Peyer's patch (tissue), 4 donors: ENCODE measurements around the gene PLA2G6. TPM values are rescaled to one million over a fixed set of nuclear protein-coding genes. Genes with fewer than 3 reads are reported as not detected.

Experiments used
- DNase-seq, 3 donors: peaks; one replicate each; pipeline ENCODE4 v3.0.0-alpha.2; 2017 to 2019
- H3K27ac ChIP-seq, 4 donors: fragments of 200-600 bp; sonication (generic); one replicate each; pipeline ENCODE4 v1.5.1; 2016 to 2019
- H3K27me3 ChIP-seq, 2 donors: fragments of 200-600 bp; sonication (generic); one replicate each; pipeline ENCODE4 v1.5.1; 2019
- H3K36me3 ChIP-seq, 3 donors: fragments of 200-600 bp; sonication (generic); one replicate each; pipeline ENCODE4 v1.5.1; 2016 to 2019
- H3K4me1 ChIP-seq, 4 donors: fragments of 200-600 bp; sonication (generic); one replicate each; pipeline ENCODE4 v1.5.1; 2016 to 2019
- H3K4me3 ChIP-seq, 4 donors: fragments of 200-600 bp; sonication (generic); 1 replicate in 3 of 4; 2 replicates in 1 of 4; pipeline ENCODE4 v1.5.1; 2016 to 2019; ENCODE audit warnings: mild to moderate bottlenecking in 1 of 4
- H3K9me3 ChIP-seq, 4 donors: fragments of 200-600 bp; sonication (generic); one replicate each; pipeline ENCODE4 v1.5.1; 2016 to 2019; ENCODE audit warnings: mild to moderate bottlenecking in 1 of 4
- CTCF ChIP-seq, 6 experiments: fragments of 450-650 bp in 4 of 6; fragments of 200-600 bp in 2 of 6; sonication (generic) in 1 of 6; IDR thresholded peaks; one replicate each; pipeline ENCODE4 v1.5.1; 2017 to 2019; ENCODE audit warnings: antibody characterized with exemption in 6 of 6, mild to moderate bottlenecking in 3 of 6, moderate library complexity in 1 of 6
- POLR2A ChIP-seq, 2 donors: fragments of 450-650 bp; IDR thresholded peaks; one replicate each; pipeline ENCODE4 v1.5.1; 2017; ENCODE audit warnings: antibody characterized with exemption in 2 of 2, mild to moderate bottlenecking in 2 of 2, moderate library complexity in 2 of 2
- total RNA-seq, 4 donors: library from RNA; depleted of rRNA; stranded (reverse); fragments of >200 nt; gene quantifications; one replicate each; pipeline ENCODE4 v1.1.0, GENCODE V29; 2016

PLA2G6 gene
- total RNA-seq, 4 donors from 2014 or later: 19.3 to 102 (median 60.6) TPM

GRCh38 chr22:38175206-38176118 is 6.2 kb downstream of the PLA2G6 start:
- H3K9me3 ChIP-seq: no peaks in the 10 kb centered on the region
- no peak overlapping the region for H3K4me3 ChIP-seq
- DNase-seq: no peak
- no peaks in the 10 kb centered on the region for H3K36me3 ChIP-seq
- H3K27ac ChIP-seq: peak overlapping the region in 2 of 4 donors; percentile 59 to 74
- peaks cover 0 to 30% (median 0%) of the 10 kb centered on the region in 4 donors for H3K4me1 ChIP-seq
- TF ChIP-seq POLR2A (IDR thresholded peaks at IDR 0.05) (no peak), CTCF (IDR thresholded peaks at IDR 0.05) (no peak)
- no peaks in the 10 kb centered on the region for H3K27me3 ChIP-seq

- TF ChIP-seq POLR2A (IDR thresholded peaks at IDR 0.05): no peak
- no peak for TF ChIP-seq CTCF (IDR thresholded peaks at IDR 0.05)
- peaks cover 0 to 23% (median 0%) of the 10 kb centered on the region in 4 donors for H3K4me1 ChIP-seq
- H3K27me3 ChIP-seq: no peaks in the 10 kb centered on the region
- no peaks in the 10 kb centered on the region for H3K9me3 ChIP-seq
- DNase-seq: no peak
- H3K27ac ChIP-seq: no peak overlapping the region
- H3K36me3 ChIP-seq: no peaks in the 10 kb centered on the region
- H3K4me3 ChIP-seq: no peak overlapping the region
Measured at GRCh38 chr22:38174626-38175025, 7.0 kb downstream of the PLA2G6 start.

GRCh38 chr22:38173641-38173906 is 8.1 kb downstream of the PLA2G6 start:
- H3K27ac ChIP-seq: no peak overlapping the region

GRCh38 chr22:38172832-38173640 is 8.6 kb downstream of the PLA2G6 start:
- Histone ChIP-seq H3K4me3 (no peak overlapping the region), H3K27ac (no peak overlapping the region), H3K27me3 (no peaks in the 10 kb centered on the region), H3K4me1 (peaks cover 0 to 16% (median 0%) of the 10 kb centered on the region in 4 donors), H3K9me3 (no peaks in the 10 kb centered on the region), H3K36me3 (peaks cover 0 to 5% (median 0%) of the 10 kb centered on the region in 3 donors)
- TF ChIP-seq POLR2A (IDR thresholded peaks at IDR 0.05) (no peak), CTCF (IDR thresholded peaks at IDR 0.05) (no peak)
- peak in 1 of 3 donors; percentile 73 for DNase-seq

More at GRCh38 chr22:38173641-38173906, 8.1 kb downstream of the PLA2G6 start:
- H3K9me3 ChIP-seq: no peaks in the 10 kb centered on the region
- no peak overlapping the region for H3K4me3 ChIP-seq
- no peak for TF ChIP-seq CTCF (IDR thresholded peaks at IDR 0.05)
- TF ChIP-seq POLR2A (IDR thresholded peaks at IDR 0.05): no peak
- no peak for DNase-seq
- no peaks in the 10 kb centered on the region for H3K27me3 ChIP-seq
- peaks cover 0 to 21% (median 0%) of the 10 kb centered on the region in 4 donors for H3K4me1 ChIP-seq
- no peaks in the 10 kb centered on the region for H3K36me3 ChIP-seq

GRCh38 chr22:38171927-38172831 is 9.5 kb downstream of the PLA2G6 start:
- peaks cover 0 to 9% (median 0%) of the 10 kb centered on the region in 4 donors for H3K4me1 ChIP-seq
- DNase-seq: no peak

More at GRCh38 chr22:38171927-38172831, 9.5 kb downstream of the PLA2G6 start:
- no peaks in the 10 kb centered on the region for H3K9me3 ChIP-seq
- peaks cover 0 to 12% (median 0%) of the 10 kb centered on the region in 3 donors for H3K36me3 ChIP-seq
- no peak for TF ChIP-seq CTCF (IDR thresholded peaks at IDR 0.05)
- H3K27me3 ChIP-seq: no peaks in the 10 kb centered on the region
- no peak overlapping the region for H3K4me3 ChIP-seq
- no peak overlapping the region for H3K27ac ChIP-seq
